Nephron (organoid): ENCODE data around the gene ITFG1.

Experiments used
- H3K27ac Mint-ChIP-seq, 3 experiments: 2 replicates each; pipeline ENCODE4 v1.8.0; 2020; ENCODE audit warnings: mixed read lengths in 3 of 3, mild to moderate bottlenecking in 2 of 3, moderate library complexity in 1 of 3
- H3K27me3 Mint-ChIP-seq: 2 replicates; pipeline ENCODE4 v1.8.0; 2021; ENCODE audit warnings: low read depth, mild to moderate bottlenecking, moderate library complexity, mixed read lengths
- H3K36me3 Mint-ChIP-seq: 2 replicates; pipeline ENCODE4 v1.8.0; 2020; ENCODE audit warnings: low read depth, mixed read lengths
- H3K4me1 Mint-ChIP-seq: 2 replicates; pipeline ENCODE4 v1.8.0; 2020; ENCODE audit warnings: mixed read lengths
- H3K4me3 Mint-ChIP-seq, 3 experiments: 2 replicates each; pipeline ENCODE4 v1.8.0; 2020; ENCODE audit warnings: mild to moderate bottlenecking in 3 of 3, mixed read lengths in 3 of 3, moderate library complexity in 2 of 3
- H3K9me3 Mint-ChIP-seq: 2 replicates; pipeline ENCODE4 v1.8.0; 2020; ENCODE audit warnings: mixed read lengths
- CTCF ChIP-seq, 3 experiments: fragments of 200-600 bp; sonication (generic); IDR thresholded peaks; one replicate each; pipeline ENCODE4 v1.5.0; 2021; ENCODE audit warnings: antibody characterized with exemption in 3 of 3; ENCODE audit not compliant: unreplicated experiment in 3 of 3

Gene ITFG1

GRCh38 chr16:47317465-47318240, 143.2 kb downstream of the ITFG1 start:
- TF ChIP-seq CTCF (IDR thresholded peaks at IDR 0.05; ENCODE audit: unreplicated experiment in 3 of 3): no peak
- Mint-ChIP-seq H3K4me1 (peaks cover 26% of the 10 kb centered on the region), H3K27ac (no peak overlapping the region), H3K27me3 (no peaks in the 10 kb centered on the region), H3K36me3 (peaks cover 4% of the 10 kb centered on the region), H3K9me3 (no peaks in the 10 kb centered on the region), H3K4me3 (no peak overlapping the region)

GRCh38 chr16:47316442-47317015, 144.3 kb downstream of the ITFG1 start:
- no peaks in the 10 kb centered on the region for H3K9me3 Mint-ChIP-seq
- no peak for TF ChIP-seq CTCF (IDR thresholded peaks at IDR 0.05; ENCODE audit: unreplicated experiment in 3 of 3)
- peak overlapping the region in 1 of 3 experiments; percentile 12 for H3K27ac Mint-ChIP-seq
- H3K36me3 Mint-ChIP-seq: peaks cover 4% of the 10 kb centered on the region
- H3K27me3 Mint-ChIP-seq: no peaks in the 10 kb centered on the region
- no peak overlapping the region for H3K4me3 Mint-ChIP-seq
- H3K4me1 Mint-ChIP-seq: peaks cover 26% of the 10 kb centered on the region

GRCh38 chr16:47311738-47312505, 148.9 kb downstream of the ITFG1 start:
- TF ChIP-seq CTCF (IDR thresholded peaks at IDR 0.05; ENCODE audit: unreplicated experiment in 3 of 3): no peak
- no peak overlapping the region for H3K27ac Mint-ChIP-seq
- no peak overlapping the region for H3K4me3 Mint-ChIP-seq
- H3K36me3 Mint-ChIP-seq: peaks cover 14% of the 10 kb centered on the region
- peaks cover 14% of the 10 kb centered on the region for H3K4me1 Mint-ChIP-seq
- H3K27me3 Mint-ChIP-seq: no peaks in the 10 kb centered on the region
- H3K9me3 Mint-ChIP-seq: no peaks in the 10 kb centered on the region

GRCh38 chr16:47310792-47311211, 150.1 kb downstream of the ITFG1 start:
- Mint-ChIP-seq H3K27ac (no peak overlapping the region), H3K4me1 (peaks cover 6% of the 10 kb centered on the region), H3K4me3 (no peak overlapping the region), H3K27me3 (no peaks in the 10 kb centered on the region), H3K36me3 (peaks cover 14% of the 10 kb centered on the region), H3K9me3 (no peaks in the 10 kb centered on the region)
- TF ChIP-seq CTCF (IDR thresholded peaks at IDR 0.05; ENCODE audit: unreplicated experiment in 3 of 3): no peak

- H3K27ac Mint-ChIP-seq: no peak overlapping the region
- H3K36me3 Mint-ChIP-seq: peaks cover 14% of the 10 kb centered on the region
- H3K27me3 Mint-ChIP-seq: no peaks in the 10 kb centered on the region
- H3K4me3 Mint-ChIP-seq: no peak overlapping the region
- no peaks in the 10 kb centered on the region for H3K4me1 Mint-ChIP-seq
- no peak for TF ChIP-seq CTCF (IDR thresholded peaks at IDR 0.05; ENCODE audit: unreplicated experiment in 3 of 3)
- H3K9me3 Mint-ChIP-seq: no peaks in the 10 kb centered on the region
Observed at GRCh38 chr16:47309581-47310312, 151.1 kb downstream of the ITFG1 start.
